GM18951 (cell line): Measurements from ENCODE around the gene POLR3B.

ENCODE experiments used
- POLR2A ChIP-seq: IDR thresholded peaks from 4 replicates; pipeline ENCODE4 v1.6.1; 2011; ENCODE audit warnings: mild to moderate bottlenecking; ENCODE audit not compliant: insufficient read length, insufficient read depth; ENCODE audit errors: extremely low read depth
- in situ Hi-C: fragments of 300-500 bp; cut with MboI; formaldehyde crosslinking; loops from one replicate; pipeline ENCODE4 v1.12.0; 2022; ENCODE audit warnings: low sequenced_read_pairs, mixed read lengths, inconsistent platforms; ENCODE audit not compliant: unreplicated experiment

The POLR3B gene

GRCh38 chr12:106521901-106522300, 164.4 kb downstream of the POLR3B start:
- in situ Hi-C loops = no loop called here
- no peak for TF ChIP-seq POLR2A

- in situ Hi-C loops = no loop called here
Observed at GRCh38 chr12:106522708-106523107, 165.2 kb downstream of the POLR3B start.

DNA sequence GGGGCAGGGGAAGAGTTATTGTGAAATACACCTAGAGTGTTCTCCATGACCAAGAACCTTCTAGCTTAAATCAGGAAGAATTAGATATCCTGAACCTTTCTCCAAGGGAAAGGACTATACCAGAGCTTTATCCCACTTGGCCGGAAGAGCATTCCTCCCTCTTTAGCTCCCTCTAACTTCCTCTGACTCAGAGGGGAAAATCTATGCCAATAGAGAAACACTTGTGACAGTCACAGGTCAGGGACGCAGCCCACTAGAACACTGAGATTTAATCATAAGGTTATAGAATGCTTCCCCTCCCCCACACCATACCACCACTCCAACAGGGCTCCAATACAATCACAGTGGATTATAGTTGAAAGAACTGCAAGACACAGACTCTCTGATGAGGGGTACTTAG, 169.8 kb downstream of the POLR3B start:
- in situ Hi-C loops = no loop called here
- no peak for TF ChIP-seq POLR2A

More at GRCh38 chr12:106522708-106523107, 165.2 kb downstream of the POLR3B start:
- no peak for TF ChIP-seq POLR2A

DNA sequence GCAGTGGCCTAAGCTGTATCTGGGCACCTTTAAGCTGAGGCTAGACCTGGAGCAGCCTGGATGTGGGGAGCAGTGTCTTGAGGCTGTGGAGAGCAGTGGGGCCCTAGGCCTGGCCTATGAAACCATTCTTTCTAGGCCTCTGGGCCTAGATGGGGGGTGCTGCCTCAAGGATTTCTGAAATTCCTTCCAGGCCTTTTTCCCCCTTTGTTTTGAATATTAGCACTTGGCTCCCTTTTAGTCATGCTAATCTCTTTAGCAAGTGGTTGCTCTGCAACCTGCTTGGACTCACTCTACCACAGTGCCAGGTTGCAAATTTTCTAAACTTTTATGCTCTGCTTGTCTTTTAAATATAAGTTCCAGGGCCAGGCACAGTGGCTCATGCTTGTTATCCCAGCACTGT, 183.7 kb downstream of the POLR3B start:
- no peak for TF ChIP-seq POLR2A

DNA sequence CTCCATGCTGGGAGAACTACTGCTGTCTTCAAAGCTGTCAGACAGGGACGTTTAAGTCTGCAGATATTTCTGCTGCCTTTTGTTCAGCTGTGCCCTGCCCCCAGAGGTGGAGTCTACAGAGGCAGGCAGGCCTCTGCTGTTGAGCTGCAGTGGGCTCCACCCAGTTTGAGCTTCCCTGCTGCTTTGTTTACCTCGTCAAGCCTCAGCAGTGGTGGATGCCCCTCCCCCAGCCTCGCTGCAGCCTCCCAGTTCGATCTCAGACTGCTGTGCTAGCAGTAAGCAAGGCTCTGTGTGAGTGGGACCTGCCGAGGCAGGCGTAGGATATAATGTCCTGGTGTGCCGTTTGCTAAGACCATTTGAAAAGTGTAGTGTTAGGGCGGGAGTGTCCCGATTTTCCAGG, 193.9 kb downstream of the POLR3B start:
- TF ChIP-seq POLR2A = no peak
- in situ Hi-C loops = no loop called here

More for the DNA sequence above, 183.7 kb downstream of the POLR3B start:
- in situ Hi-C loops = no loop called here

- in situ Hi-C loops = no loop called here
Observed at GRCh38 chr12:106552228-106552627, 194.7 kb downstream of the POLR3B start.

More at GRCh38 chr12:106552228-106552627, 194.7 kb downstream of the POLR3B start:
- no peak for TF ChIP-seq POLR2A
